H9 (cell line): ENCODE results near the gene CROCC. TPM values are rescaled to one million over a fixed set of nuclear protein-coding genes. Genes with fewer than 3 reads are reported as not detected.

Experiments
- DNase-seq: peaks from one replicate; pipeline ENCODE4 v3.0.0-alpha.2; 2017
- H2AFZ ChIP-seq: one replicate; pipeline ENCODE4 v1.6.1; 2013; ENCODE audit warnings: mild to moderate bottlenecking, low read length, control low read depth, moderate library complexity
- H2AK5ac ChIP-seq: 2 replicates; pipeline ENCODE4 v1.6.1; 2013; ENCODE audit warnings: low read length, control low read depth, mixed read lengths; ENCODE audit not compliant: insufficient read length
- H2BK120ac ChIP-seq: one replicate; pipeline ENCODE4 v1.6.1; 2013; ENCODE audit warnings: low read depth, mild to moderate bottlenecking, low read length, control low read depth, inconsistent platforms; ENCODE audit not compliant: poor library complexity, severe bottlenecking
- H2BK12ac ChIP-seq: 2 replicates; pipeline ENCODE4 v1.6.1; 2013; ENCODE audit warnings: low read length, control low read depth, mixed read lengths, low read depth; ENCODE audit not compliant: insufficient read length
- H2BK15ac ChIP-seq: 2 replicates; pipeline ENCODE4 v1.6.1; 2013; ENCODE audit warnings: low read depth, low read length, control low read depth
- H2BK20ac ChIP-seq: one replicate; pipeline ENCODE4 v1.6.1; 2013; ENCODE audit warnings: low read depth, mild to moderate bottlenecking, low read length, control low read depth, inconsistent platforms; ENCODE audit not compliant: poor library complexity, severe bottlenecking
- H2BK5ac ChIP-seq: 2 replicates; pipeline ENCODE4 v1.6.1; 2013; ENCODE audit warnings: low read length, control low read depth, mixed read lengths; ENCODE audit not compliant: insufficient read length
- H3K14ac ChIP-seq: 2 replicates; pipeline ENCODE4 v1.6.1; 2013; ENCODE audit warnings: low read length, control low read depth; ENCODE audit not compliant: insufficient read depth
- H3K18ac ChIP-seq: 2 replicates; pipeline ENCODE4 v1.6.1; 2013; ENCODE audit warnings: low read depth, mild to moderate bottlenecking, mixed read lengths, low read length, control low read depth; ENCODE audit not compliant: insufficient read length
- H3K23ac ChIP-seq: 2 replicates; pipeline ENCODE4 v1.6.1; 2013; ENCODE audit warnings: low read length, control low read depth, mixed read lengths, low read depth; ENCODE audit not compliant: insufficient read length
- H3K23me2 ChIP-seq: 2 replicates; pipeline ENCODE4 v1.6.1; 2013; ENCODE audit warnings: low read depth, mild to moderate bottlenecking, mixed read lengths, low read length, control low read depth; ENCODE audit not compliant: insufficient read length, poor library complexity, severe bottlenecking
- H3K27ac ChIP-seq: 2 replicates; pipeline ENCODE4 v1.5.1; 2013; ENCODE audit warnings: low read length, control low read depth, mixed read lengths, low read depth; ENCODE audit not compliant: insufficient read length
- H3K27me3 ChIP-seq: 2 replicates; pipeline ENCODE4 v1.6.1; 2013; ENCODE audit warnings: low read length, control low read depth, inconsistent platforms; ENCODE audit not compliant: insufficient read depth
- H3K4ac ChIP-seq: 2 replicates; pipeline ENCODE4 v1.6.1; 2013; ENCODE audit warnings: low read depth, mild to moderate bottlenecking, control low read depth, inconsistent platforms, low read length, moderate library complexity
- H3K4me1 ChIP-seq: 2 replicates; pipeline ENCODE4 v1.6.1; 2013; ENCODE audit warnings: low read length, control low read depth, inconsistent platforms; ENCODE audit not compliant: insufficient read depth
- H3K4me2 ChIP-seq: 2 replicates; pipeline ENCODE4 v1.6.1; 2013; ENCODE audit warnings: low read length, control low read depth, mixed read lengths; ENCODE audit not compliant: insufficient read length, insufficient read depth
- H3K56ac ChIP-seq: 2 replicates; pipeline ENCODE4 v1.6.1; 2013; ENCODE audit warnings: low read depth, mild to moderate bottlenecking, mixed read lengths, low read length, control low read depth; ENCODE audit not compliant: insufficient read length
- H3K79me1 ChIP-seq: 2 replicates; pipeline ENCODE4 v1.6.1; 2013; ENCODE audit warnings: low read depth, mild to moderate bottlenecking, moderate library complexity, low read length, control low read depth, inconsistent platforms; ENCODE audit not compliant: insufficient read depth, poor library complexity, severe bottlenecking
- H3K79me2 ChIP-seq: 2 replicates; pipeline ENCODE4 v1.6.1; 2013; ENCODE audit warnings: low read length, control low read depth, inconsistent platforms; ENCODE audit not compliant: insufficient read depth
- H3K9ac ChIP-seq: 2 replicates; pipeline ENCODE4 v1.6.1; 2013; ENCODE audit warnings: low read length, control low read depth, mixed read lengths; ENCODE audit not compliant: insufficient read length; ENCODE audit errors: extremely low read depth
- H3K9me3 ChIP-seq: one replicate; pipeline ENCODE4 v1.6.1; 2013; ENCODE audit warnings: low read depth, low read length, inconsistent platforms; ENCODE audit not compliant: control insufficient read depth
- H3T11ph ChIP-seq: one replicate; pipeline ENCODE4 v1.6.1; 2013; ENCODE audit warnings: mild to moderate bottlenecking, low read length, control low read depth, inconsistent platforms
- H4K20me1 ChIP-seq: one replicate; pipeline ENCODE4 v1.6.1; 2013; ENCODE audit not compliant: control insufficient read depth, insufficient read length, insufficient read depth
- H4K5ac ChIP-seq: 2 replicates; pipeline ENCODE4 v1.6.1; 2013; ENCODE audit warnings: low read depth, mild to moderate bottlenecking, mixed read lengths, low read length, control low read depth; ENCODE audit not compliant: insufficient read length
- H4K8ac ChIP-seq: replicated peaks from 2 replicates; pipeline ENCODE4 v1.6.1; 2013; ENCODE audit warnings: low read length, control low read depth, mixed read lengths, low read depth; ENCODE audit not compliant: insufficient read length
- H4K91ac ChIP-seq: 2 replicates; pipeline ENCODE4 v1.6.1; 2013; ENCODE audit warnings: low read depth, mild to moderate bottlenecking, moderate library complexity, mixed read lengths, low read length, control low read depth; ENCODE audit not compliant: insufficient read length
- H3K27ac Mint-ChIP-seq, 3 experiments: 2 replicates in 2 of 3; 3 replicates in 1 of 3; pipeline ENCODE4 v1.8.0; 2020 to 2021; ENCODE audit warnings: mixed read lengths in 3 of 3, mild to moderate bottlenecking in 1 of 3, moderate library complexity in 1 of 3
- H3K27me3 Mint-ChIP-seq: 2 replicates; pipeline ENCODE4 v1.8.0; 2021; ENCODE audit warnings: low read depth, mild to moderate bottlenecking, moderate library complexity, mixed read lengths
- H3K36me3 Mint-ChIP-seq, 3 experiments: 2 replicates in 2 of 3; 3 replicates in 1 of 3; pipeline ENCODE4 v1.8.0; 2020 to 2021; ENCODE audit warnings: low read depth in 3 of 3, mixed read lengths in 3 of 3; ENCODE audit not compliant: insufficient read depth in 1 of 3
- H3K4me1 Mint-ChIP-seq, 2 experiments: 2 replicates each; pipeline ENCODE4 v1.8.0; 2020; ENCODE audit warnings: mixed read lengths in 2 of 2
- H3K4me3 Mint-ChIP-seq, 2 experiments: 2 replicates in 1 of 2; 3 replicates in 1 of 2; pipeline ENCODE4 v1.8.0; 2020 to 2021; ENCODE audit warnings: mild to moderate bottlenecking in 2 of 2, mixed read lengths in 2 of 2, moderate library complexity in 1 of 2
- H3K9me3 Mint-ChIP-seq, 2 experiments: 2 replicates in 1 of 2; 3 replicates in 1 of 2; pipeline ENCODE4 v1.8.0; 2020; ENCODE audit warnings: mild to moderate bottlenecking in 2 of 2, mixed read lengths in 2 of 2, moderate library complexity in 1 of 2
- CTCF ChIP-seq: fragments of 200-600 bp; sonication (generic); conservative IDR thresholded peaks from 3 replicates; pipeline ENCODE4 v1.8.0; 2021; ENCODE audit warnings: antibody characterized with exemption, mild to moderate bottlenecking
- WGBS: extraction: QIAGEN DNeasy Blood & Tissue Kit; methylation state at CpG from one replicate; pipeline ENCODE4 v1.1.7; 2013; ENCODE audit warnings: missing lambda C conversion rate, low lambda C conversion rate, mixed read lengths; ENCODE audit not compliant: insufficient read length; ENCODE audit errors: extremely low coverage; 5-methylcytosine and 5-hydroxymethylcytosine counted together
- total RNA-seq: library from RNA; stranded (reverse); gene quantifications from 2 replicates; pipeline ENCODE4 v1.2.1, GENCODE V29; 2021

Gene CROCC
- total RNA-seq, 1 experiment from 2014 or later: 40.7 TPM

- H3K79me2 ChIP-seq: peaks cover 6% of the 10 kb centered on the region; the same call in 1 of the 2 replicates
- no peak overlapping the region for H2BK20ac ChIP-seq
- H3K56ac ChIP-seq: no peak overlapping the region
- no peak overlapping the region for H2AFZ ChIP-seq
- H3K36me3 Mint-ChIP-seq: peaks cover 0 to 7% (median 2%) of the 10 kb centered on the region in 3 experiments; a peak in 3 of 7 replicates
- H3K4me3 Mint-ChIP-seq: peak overlapping the region; percentile 84 to 95
- no peak overlapping the region for H2AK5ac ChIP-seq
- no peak overlapping the region for H3T11ph ChIP-seq
- peaks cover 5% of the 10 kb centered on the region for H3K23me2 ChIP-seq
- no peak overlapping the region for H3K23ac ChIP-seq
- H3K9ac ChIP-seq: no peak overlapping the region
- H3K79me1 ChIP-seq: no peaks in the 10 kb centered on the region
- H4K91ac ChIP-seq: no peak overlapping the region
- H3K4ac ChIP-seq: no peak overlapping the region
- H3K27ac ChIP-seq: no peak overlapping the region
- no peak overlapping the region for H4K5ac ChIP-seq
- no peaks in the 10 kb centered on the region for H3K27me3 ChIP-seq
- H3K4me2 ChIP-seq: peak overlapping the region; percentile 32
- no peaks in the 10 kb centered on the region for H3K27me3 Mint-ChIP-seq
- DNase-seq: peak; percentile 24
- H3K9me3 Mint-ChIP-seq: no peaks in the 10 kb centered on the region
- no peaks in the 10 kb centered on the region for H3K9me3 ChIP-seq
- no peak overlapping the region for H2BK120ac ChIP-seq
- no peak overlapping the region for H2BK5ac ChIP-seq
- H3K27ac Mint-ChIP-seq: peak overlapping the region in 1 of 3 experiments; percentile 96; a peak in 2 of 7 replicates
- H2BK12ac ChIP-seq: no peak overlapping the region
- no peak overlapping the region for H3K18ac ChIP-seq
- H4K8ac ChIP-seq: no peak overlapping the region
- no peaks in the 10 kb centered on the region for H4K20me1 ChIP-seq
- no peak for TF ChIP-seq CTCF
- no CpG with 5 or more reads among the region's 10 CpGs for WGBS
- H2BK15ac ChIP-seq: no peak overlapping the region
- no peak overlapping the region for H3K14ac ChIP-seq
- H3K4me1 ChIP-seq: no peaks in the 10 kb centered on the region
- peaks cover 34 to 51% of the 10 kb centered on the region in 2 experiments for H3K4me1 Mint-ChIP-seq
Observed at GRCh38 chr1:16922466-16922865, 735 bp downstream of the CROCC start.
